NCI-H1092 treated with DMSO at 0.1 percent for 48 hours (cell line): Measurements from ENCODE around the gene GGT5.
"Not testable (repeated sequence)": the region's sequence is repeated elsewhere in the genome, so short reads cannot be mapped to it uniquely, and the experiment has no call there.

Experiments
- DNase-seq: peaks from one replicate; lab custom pipeline; 2025; lab: John Stamatoyannopoulos, UW

Gene GGT5

DNA sequence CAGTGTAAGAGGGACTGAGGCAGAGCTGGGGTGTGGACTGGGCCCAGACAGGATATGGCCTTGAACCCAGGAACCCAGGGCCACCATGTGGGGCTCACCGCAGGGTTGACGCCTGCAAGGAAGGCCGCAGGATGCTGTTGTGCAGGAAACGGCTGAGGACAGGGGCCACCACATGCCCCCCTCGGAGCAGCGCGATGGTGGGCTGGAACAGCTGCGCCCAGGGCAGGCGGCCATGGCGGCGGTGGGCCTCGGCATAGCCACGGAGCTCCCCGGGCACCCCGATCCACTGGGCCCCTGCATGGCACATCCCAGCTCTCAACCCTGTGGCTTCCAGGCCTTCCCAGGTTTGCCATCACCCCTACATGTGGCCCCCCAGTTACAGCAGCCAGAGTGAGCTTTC, 12.2 kb downstream of the GGT5 start:
- DNase-seq = no peak

- DNase-seq = no peak
These were observed 12.8 kb downstream of the GGT5 start for GRCh38 chr22:24232124-24232523.

DNA sequence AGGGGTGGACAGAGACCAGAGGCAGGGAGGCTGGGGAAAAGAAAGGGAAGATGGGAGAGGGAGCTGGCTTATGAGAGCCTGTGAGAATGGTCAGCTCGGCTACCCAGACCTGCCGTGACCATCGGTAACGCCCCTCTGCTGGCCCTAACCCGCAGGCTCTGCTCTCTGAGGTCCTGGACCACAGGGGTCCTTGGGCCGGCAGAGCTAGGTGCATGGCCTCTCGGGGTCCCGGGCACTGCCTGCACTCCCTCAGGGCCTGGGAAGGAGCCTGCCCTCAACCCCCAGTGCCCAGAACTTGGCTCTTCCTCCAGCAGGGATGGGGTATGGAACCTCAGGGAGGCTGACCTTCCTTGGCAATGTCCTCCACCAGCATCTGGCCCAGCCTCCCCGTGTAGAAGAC, 13.2 kb downstream of the GGT5 start:
- no peak for DNase-seq

DNA sequence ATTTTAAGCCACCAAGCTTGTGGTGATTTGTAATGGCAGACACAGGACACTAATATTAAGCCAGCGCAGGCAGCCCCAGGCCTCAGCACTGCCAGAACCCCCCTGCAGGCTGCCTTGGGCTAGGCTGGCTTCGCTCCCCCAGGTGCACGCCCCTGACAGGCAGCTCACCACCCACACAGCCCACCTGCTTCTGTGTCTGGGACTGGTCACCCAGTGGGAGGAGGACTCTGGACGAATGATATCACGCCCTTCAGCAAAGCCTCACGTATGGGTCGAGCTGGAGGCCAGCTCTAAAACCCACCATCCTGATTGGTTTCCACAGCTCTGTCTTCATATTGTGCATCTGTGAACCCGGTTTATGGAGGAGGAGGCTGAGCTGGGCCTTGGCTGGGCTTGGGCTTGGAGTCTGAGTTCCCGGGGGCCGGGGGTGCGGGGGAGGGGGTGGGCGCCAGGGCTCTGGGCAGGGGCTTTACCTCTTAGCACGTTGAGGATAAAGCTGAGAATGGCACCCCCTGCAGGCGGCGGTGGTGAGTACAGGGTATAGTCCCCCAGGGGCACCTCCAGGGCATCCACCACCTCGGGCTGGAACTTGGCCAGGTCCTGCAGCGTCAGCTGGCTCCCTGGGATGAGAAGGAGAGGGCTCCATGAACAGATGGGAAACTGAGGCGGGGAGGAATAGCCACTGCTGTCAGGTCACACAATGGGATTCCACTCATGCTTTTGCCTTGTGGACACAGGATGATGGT, 13.8 kb downstream of the GGT5 start:
- peak; percentile 14 for DNase-seq

DNA sequence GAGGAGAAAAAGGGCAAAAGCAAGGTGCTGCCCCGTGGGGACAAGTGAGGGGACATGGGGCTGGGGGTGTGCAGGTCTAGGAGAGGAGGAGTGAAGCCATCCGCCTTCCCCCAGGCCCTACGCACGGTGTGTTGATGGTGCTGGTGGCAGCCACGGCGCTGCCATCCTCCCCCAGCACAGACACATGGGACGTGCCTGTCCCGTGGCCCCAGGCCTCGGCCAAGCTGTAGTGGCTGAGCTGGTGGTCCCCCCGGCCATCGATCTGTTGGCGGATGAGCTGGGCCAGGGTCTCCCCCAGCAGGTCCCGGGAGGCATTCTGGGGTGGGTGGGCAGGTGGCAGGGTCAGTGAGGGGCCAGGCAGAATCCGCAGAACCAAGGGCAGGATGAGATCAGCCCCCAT, 18.9 kb downstream of the GGT5 start:
- DNase-seq = no peak

DNA sequence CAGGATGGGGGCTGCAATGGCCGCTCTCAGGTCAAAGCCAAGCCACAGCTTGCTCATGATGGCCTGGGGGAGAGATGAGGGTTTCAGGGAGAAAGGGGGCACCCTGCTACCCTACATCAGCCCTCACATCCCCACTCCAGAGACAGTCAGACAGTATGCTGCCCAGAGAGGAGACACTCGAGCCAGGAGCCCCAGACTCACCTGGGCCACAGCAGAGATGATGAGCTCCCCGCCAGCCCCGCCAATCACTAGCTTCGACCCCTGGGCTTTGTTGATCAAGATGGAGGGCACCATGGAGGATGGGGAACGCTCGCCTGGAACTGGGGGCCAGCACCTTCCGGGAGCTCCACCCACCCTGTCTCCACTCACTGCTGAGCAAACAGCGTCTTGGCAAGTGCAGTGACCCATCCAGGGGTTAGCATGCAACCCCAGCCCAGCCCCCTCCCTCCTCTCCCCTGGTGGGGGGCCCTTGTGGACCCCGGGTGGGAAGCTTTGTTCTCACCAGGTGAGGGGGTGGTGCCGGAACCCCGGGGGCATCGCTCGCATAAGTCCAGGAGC, 19.8 kb downstream of the GGT5 start:
- DNase-seq = no peak

GRCh38 chr22:24224468-24224867, 20.4 kb downstream of the GGT5 start:
- no peak for DNase-seq

DNA sequence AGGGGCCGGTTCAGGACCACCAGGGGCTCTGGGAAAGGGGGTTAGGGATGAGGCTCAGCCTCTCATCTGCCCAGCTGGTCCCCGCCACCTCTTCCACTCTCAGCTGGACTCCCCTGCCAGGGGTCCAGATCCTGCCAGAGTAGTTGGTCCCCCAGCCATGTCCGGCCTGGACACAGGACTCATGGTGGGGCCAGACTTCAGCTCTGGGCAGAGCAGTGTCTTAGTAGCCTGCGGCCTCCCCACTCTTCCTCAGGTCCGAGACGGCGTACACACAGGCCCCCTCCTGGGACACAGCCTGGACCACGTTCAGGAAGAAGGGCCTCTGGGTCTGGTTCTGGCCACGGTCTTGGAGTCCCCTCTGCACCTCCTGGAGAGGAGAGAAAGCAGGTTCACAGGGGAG, 25.1 kb downstream of the GGT5 start:
- no peak for DNase-seq

GRCh38 chr22:24217384-24217783, 27.5 kb downstream of the GGT5 start:
- no peak for DNase-seq

GRCh38 chr22:24216541-24217209, 28.2 kb downstream of the GGT5 start:
- no peak for DNase-seq

- no peak for DNase-seq
These were observed 30.2 kb downstream of the GGT5 start for GRCh38 chr22:24214467-24215285.

DNA sequence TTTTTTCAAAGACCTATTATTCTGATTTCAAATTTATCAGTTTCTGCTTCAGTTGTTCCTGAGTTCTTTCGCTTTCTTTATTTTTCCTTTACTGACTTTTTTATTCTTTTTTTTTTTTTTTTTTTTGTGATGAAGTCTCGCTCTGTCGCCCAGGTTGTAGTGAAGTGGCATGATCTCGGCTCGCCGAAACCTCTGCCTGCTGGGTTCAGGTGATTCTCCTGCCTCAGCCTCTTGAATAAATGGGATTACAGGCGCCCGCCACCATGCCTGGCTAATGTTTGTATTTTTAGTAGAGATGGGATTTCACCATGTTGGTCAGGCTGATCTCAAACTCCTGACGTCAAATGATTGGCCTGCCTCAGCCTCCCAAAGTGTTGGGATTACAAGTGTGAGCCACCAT, 31.8 kb downstream of the GGT5 start:
- DNase-seq = not testable (repeated sequence)

DNA sequence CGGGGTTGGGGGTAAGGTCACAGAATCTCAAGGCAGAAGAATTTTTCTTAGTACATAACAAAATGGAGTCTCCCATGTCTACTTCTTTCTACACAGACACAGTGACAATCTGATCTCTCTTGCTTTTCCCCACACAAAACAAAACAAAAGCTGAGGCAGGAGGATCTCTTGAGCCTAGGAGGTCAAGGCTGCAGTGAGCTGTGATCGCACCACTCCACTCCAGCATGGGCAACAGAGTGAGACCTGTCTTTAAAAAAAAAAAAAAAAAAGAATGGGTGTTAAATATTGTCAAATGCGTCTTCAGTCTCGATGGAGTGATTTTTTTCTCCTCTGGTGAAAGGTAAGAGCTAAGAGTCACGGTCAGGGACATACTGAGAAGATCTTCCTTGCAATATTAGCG, 33.2 kb downstream of the GGT5 start:
- DNase-seq = not testable (repeated sequence)

DNA sequence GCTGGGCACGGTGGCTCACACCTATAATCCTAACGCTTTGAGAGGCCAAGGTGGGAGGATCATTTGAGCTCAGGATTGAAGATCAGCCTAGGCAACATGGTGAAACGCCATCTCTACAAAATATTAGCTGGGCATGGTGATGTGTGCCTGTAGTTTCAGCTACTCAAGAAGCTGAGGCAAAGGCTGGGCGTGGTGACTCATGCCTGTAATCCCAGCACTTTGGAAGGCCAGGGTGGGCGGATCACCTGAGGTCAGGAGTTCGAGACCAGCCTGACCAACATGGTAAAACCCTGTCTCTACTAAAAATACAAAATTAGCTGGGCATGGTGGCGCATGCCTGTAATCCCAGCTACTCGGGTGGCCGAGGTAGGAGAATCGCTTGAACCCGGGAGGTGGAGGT, 34.5 kb downstream of the GGT5 start:
- not testable (repeated sequence) for DNase-seq

DNA sequence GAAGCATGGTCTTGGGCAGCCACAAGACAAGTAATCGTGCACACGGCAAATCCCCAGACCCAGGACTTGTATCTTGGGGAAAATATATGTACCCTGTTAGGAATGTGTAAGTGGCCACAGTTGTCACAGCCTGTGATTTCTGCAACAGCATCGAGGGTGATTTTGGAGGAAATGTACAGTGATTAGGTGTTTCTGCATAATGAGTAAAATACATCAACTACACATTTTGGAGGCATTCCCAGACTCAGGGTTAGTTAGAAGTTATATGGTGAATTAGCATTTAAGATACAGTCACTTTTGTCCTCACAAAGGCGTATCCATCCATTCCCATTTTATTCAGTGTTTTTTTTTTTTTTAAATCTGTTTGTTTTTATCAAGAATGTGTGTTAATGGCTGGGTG, 35.2 kb downstream of the GGT5 start:
- DNase-seq = no peak

- no peak for DNase-seq
These were observed 35.9 kb downstream of the GGT5 start for GRCh38 chr22:24209016-24209415.

DNA sequence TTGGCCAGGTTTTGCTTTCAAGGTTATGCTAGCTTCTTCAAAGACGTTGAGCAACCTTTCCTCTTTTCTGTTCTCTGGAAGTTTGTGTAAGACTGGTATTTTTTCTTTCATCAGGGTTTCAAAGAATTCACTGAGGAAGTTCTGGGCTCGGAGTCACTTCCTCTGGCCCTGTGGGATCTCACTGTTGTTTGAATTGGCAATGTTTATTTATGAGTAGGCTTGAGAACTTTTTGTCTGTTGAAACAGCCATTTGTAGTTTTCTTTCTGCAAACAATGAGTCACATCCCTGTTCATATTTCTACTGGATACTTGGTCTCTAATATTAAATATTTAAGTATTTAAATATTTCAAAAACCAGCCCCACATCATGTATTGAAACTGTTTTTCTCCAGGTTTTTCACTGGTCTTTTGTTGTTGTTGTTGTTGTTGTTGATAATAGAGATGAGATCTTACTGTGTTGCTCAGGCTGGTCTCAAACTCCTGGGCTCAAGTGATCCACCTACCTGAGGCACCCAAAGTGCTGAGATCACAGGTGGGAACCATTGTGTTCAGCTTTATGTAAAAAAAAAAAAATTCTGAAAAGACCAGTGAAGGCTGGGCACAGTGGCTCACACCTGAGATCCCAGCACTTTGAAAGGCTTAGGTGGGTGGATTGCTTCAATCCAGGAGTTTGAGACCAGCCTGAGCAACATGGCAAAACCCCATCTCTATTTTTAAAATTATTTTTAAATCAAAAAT, 36.7 kb downstream of the GGT5 start:
- no peak for DNase-seq

GRCh38 chr22:24207264-24208011, 37.4 kb downstream of the GGT5 start:
- no peak for DNase-seq

DNA sequence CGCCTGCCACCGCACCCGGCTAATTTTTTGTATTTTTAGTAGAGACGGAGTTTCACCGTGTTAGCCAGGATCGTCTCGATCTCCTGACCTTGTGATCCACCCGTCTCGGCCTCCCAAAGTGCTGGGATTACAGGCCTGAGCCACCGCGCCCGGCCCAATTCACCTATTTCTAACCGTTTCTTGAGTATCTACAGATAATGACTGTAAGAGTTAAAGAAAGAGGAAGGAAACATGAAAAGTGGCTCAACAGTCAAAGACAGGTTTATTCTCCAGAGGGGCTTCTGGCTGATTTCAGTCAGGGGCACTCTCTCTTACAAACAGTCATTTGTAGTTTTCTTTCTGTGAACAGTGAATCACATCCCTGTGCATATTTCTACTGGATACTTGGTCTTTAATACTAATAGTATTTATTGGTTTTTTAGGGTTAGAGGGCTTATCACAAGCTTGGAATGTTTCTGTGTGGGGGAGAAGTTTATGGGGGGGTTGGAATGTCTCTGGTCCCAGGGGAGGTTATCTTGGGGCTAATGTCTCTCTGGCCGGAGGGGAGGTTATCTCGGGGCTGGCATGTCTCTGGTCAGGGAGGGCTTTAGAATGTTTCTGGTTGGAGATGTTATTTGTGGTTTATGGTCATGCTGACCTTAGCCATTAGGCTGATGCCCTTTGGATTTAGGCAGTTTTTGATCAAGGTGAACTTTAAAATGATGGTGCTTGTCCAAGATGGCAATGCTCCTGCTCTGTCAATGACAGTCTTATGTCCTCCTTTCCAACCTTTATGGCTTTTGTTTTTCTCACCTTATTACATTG, 38.2 kb downstream of the GGT5 start:
- not testable (repeated sequence) for DNase-seq

DNA sequence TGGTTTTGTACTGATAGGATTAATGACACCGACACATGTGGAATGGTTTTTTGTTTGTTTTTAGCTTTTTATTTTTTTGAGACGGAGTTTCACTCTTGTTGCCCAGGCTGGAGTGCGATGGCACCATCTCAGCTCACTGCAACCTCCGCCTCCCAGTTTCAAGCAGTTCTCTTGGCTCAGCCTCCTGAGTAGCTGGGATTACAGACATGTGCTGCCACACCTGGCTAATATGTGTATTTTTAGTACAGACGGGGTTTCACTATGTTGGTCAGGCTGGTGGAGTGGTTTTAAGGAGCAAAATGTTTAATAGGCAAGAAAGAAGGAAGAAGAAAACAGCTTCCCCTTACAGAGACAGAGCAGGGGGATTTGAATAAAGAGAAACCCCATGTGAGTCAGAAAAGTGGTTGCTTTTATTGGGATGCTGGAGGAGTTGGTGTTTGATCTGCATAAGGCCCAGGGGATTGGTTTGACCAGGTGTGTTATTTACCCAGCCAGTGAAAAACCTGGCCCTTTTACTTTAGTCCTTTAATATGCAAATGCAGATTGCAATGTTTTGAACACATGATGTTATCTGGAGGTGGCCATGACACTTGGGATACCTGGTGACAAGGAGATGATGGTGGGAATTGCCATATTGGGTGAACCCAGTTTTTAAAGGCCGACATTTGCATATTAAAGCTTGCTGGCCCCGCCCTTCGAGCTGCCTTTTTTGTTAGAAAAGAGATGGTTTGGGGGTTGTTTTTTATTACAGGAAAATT, 39.3 kb downstream of the GGT5 start:
- DNase-seq = no peak
